GM19035 (cell line): ENCODE data around the gene ITGA8.
"Not testable (repeated sequence)": the region's sequence is repeated elsewhere in the genome, so short reads cannot be mapped to it uniquely, and the experiment has no call there.

Source experiments
- ATAC-seq: cut with Tn5 transposase; IDR thresholded peaks from one replicate; pipeline ENCODE4 v1.9.1; 2021; ENCODE audit not compliant: unreplicated experiment

ITGA8 gene

DNA sequence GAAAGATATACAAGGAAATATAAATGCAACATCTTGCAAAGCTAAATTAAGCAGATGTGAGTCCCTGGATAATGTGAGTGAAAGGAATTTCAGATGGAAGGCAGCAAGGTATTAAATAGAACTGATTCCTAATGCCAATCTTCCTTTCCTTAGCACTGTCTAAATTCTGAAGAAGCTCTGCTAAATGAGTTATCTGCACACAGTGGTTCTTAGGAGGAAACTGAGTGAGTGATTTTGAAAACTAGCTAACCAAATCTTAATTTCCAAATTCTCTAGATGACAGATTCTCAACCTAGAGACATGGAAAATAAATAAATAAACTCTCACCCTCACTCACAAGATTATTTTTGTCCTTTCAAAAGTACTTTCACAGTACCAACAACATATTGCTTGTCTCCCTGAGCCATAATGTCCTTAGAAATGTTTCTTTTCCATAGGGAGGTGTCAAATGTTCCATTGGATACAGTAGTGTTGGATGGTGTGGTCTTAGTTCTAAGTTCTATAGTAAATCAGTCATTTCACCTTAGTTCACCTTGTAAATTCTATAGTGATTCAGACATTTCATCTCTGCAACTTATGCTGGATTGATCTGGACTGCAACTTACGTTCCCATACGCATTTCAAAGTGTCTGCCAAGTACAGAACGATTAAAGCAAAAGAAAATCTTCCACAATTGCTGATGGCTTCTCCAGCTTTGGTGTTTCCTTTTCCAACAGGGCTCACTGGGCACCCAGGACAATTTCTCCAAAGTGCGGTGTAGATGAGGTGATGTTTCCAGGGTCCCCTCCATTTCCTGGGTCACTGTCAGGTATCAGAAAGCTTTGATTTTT lies 203.3 kb downstream of the ITGA8 start:
- ATAC-seq: no peak

GRCh38 chr10:15515202-15515601 lies 204.5 kb downstream of the ITGA8 start:
- ATAC-seq: no peak

- ATAC-seq: no peak
Observed at GRCh38 chr10:15510963-15511362, 208.8 kb downstream of the ITGA8 start.

- no peak for ATAC-seq
Observed at GRCh38 chr10:15505329-15505728, 214.4 kb downstream of the ITGA8 start.

GRCh38 chr10:15504101-15504840 lies 215.5 kb downstream of the ITGA8 start:
- no peak for ATAC-seq

DNA sequence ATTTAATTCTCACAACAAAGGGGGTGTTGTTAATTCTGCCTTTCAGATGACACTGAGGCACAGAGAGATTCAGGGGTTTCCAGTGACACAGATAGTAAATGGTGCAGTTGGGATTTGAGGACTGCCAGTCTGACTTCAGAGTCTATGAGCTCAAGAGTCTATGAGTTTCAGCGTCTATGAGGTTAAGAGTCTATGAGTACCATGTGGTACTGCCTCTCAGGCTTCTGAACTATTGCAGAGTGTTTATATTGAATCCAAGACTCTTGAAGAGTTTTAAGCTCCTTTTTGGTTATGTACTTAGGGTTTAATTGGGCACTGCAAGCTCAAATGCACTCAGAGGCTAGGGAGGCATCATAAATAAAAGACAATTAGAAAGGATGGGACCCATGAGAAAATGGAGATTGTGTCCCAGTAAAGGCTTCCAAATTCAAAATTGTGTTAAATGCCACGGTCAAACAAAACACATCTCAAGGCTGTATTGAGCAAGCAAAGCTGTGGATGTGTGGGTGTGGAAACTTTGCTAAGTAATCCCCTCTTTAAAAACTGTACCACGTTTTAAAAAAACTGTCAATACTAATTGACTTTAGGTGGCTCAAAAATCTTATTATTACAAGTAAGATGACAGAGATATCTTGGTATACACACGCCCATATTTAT lies 224.7 kb downstream of the ITGA8 start:
- ATAC-seq: no peak

DNA sequence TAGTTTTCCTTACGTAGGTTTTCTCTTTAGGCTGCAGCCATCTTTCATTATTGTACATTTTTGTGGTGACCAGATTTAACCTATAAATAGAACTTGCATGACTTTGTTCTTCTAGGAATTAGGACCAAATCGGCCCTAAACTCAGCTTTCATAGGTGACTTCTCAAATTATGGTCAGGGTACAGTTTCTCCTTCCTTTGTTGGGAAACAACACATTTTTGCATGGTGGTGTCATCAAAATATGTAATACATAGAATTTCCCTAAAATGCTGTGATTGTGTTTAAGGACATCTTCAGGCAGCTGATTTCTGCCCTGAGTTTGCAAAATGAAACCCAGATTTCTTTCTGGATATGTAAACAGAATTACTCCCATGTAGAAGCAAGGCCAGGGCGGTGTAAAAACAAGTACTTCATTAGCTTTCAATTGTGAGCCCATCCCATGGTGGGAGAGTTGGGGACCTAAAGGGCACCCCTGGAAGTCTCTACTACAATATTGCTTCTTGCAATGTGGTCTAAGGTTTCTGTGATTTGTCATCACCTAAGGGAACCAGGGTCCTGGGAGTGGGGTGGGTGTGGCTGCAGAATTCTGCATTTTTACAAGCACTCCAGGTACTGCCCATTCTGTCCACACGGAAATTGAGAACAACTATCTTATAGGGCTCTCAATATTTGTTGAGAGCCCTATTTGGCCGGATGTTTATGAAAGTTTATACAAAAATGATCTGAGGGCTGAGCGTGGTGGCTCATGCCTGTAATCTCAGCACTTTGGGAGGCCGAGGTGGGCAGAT lies 227.7 kb downstream of the ITGA8 start:
- no peak for ATAC-seq

DNA sequence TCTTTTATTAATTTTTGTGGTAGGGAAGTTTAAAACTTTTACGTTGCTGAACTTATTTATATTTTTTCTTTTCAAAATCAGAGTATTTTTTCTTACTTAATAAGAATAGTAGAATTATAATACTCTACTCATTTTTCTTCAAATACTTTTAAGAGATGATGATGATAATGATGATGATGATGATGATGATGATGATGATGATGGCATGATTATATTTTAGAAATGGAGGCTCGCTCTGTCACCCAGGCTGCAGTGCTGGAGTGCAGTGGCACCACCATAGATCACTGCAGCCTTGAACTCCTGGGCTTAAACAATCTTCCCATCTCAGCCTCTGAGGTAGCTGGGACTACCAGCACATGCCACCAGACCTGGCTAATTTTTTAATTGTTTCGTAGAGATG lies 230.3 kb downstream of the ITGA8 start:
- no peak for ATAC-seq

DNA sequence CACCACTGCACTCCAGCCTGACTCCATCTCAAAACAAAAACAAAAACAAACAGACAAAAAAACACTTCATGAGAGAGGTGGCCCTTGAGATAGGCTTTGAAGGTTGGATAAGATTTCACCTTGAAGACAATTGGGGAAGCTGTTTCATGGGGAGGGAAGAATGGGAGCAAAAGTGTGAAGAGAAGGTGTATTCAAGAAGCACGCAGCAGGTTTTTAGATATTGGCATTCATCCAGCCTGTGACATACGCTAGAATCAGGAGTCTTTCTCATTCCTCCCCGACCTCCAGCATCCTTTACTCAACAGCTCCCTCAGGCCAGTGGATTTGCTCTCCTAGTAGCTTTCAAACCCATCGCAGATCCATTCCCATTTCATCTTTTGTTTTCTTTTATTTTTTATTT lies 232.3 kb downstream of the ITGA8 start:
- ATAC-seq: no peak

GRCh38 chr10:15486404-15486803 lies 233.3 kb downstream of the ITGA8 start:
- no peak for ATAC-seq

GRCh38 chr10:15485684-15486316 lies 233.9 kb downstream of the ITGA8 start:
- no peak for ATAC-seq

DNA sequence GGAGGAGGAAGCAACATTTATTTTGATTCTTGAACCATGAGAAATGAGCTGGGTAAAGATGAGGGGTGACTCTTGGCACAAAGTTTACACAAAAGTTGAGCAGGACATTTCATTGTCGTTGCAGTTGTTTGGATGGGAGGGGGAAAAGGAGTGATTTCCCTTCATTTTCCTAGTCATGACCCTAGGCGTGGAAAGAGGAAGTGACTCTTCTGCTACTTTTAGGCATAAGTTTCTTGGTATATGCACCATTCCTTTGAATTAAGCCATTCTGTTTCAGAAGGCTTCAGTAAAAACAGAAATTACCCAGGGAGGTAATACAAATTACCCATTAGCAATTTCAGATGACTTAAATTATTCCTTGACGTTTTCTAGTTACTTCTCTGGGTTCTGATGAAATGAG lies 234.7 kb downstream of the ITGA8 start:
- ATAC-seq: no peak

DNA sequence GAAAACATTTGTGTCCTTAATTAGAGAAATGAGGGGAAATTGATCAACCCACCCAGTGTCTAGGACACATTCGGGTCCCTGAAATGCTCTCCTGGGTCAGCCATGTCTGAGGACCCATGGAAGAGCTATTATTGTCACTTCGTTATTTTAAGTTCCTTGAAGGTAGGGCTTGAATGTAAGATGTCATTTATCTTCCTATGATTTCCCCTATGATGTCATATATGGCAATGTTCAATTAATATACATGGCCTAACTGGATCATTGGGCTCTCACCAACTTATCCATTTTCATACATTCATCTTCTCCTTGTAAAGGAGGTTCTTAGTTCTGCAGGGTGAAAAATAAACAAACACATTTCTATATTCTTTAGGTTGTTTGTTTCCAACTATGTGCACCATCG lies 235.6 kb downstream of the ITGA8 start:
- ATAC-seq: no peak

GRCh38 chr10:15483215-15484075 lies 236.3 kb downstream of the ITGA8 start:
- ATAC-seq: no peak

GRCh38 chr10:15482156-15482555 lies 237.6 kb downstream of the ITGA8 start:
- no peak for ATAC-seq

DNA sequence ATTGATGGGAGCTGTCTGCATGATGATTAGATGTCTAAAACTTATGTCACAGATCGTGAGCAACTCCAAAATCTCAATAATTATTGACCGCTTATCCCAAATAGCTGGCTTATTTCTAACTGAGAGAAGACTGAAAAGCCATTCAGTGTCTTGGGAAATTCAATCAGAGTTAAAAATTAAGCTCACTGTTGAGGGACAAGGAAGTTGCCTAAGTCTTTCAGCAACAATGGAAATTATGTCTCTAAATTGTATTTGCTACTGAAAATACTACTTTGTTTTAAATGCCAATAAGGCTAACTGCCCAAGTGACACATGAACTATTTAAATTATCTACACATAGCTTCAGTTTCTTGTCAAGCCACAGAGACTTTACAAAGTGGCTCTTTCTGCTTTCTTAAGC lies 240.8 kb downstream of the ITGA8 start:
- ATAC-seq: no peak

- ATAC-seq: no peak
Observed at GRCh38 chr10:15478429-15478828, 241.3 kb downstream of the ITGA8 start.

- no peak for ATAC-seq
Observed at GRCh38 chr10:15476337-15476736, 243.4 kb downstream of the ITGA8 start.

DNA sequence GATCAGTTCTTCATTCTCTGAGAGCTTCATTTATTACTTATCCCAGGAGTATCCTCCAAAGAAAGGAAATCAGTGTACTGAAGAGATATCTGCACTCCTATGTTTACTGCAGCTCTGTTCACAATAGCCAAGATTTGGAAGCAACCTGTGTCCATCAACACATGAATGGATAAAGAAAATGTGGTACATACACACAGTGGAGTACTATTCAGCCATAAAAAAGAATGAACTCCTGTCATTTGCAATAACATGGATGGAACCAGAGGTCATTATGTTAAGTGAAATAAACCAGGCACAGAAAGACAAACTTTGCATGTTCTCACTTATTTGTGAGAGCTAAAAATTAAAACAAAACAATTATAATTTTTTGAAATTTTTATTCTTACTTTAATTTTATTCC lies 244.3 kb downstream of the ITGA8 start:
- ATAC-seq: not testable (repeated sequence)

- no peak for ATAC-seq
Observed at GRCh38 chr10:15474671-15475070, 245.1 kb downstream of the ITGA8 start.
